Tibial nerve (tissue), 4 donors: ENCODE measurements around the gene SLC44A5. TPM values are rescaled to one million over a fixed set of nuclear protein-coding genes. Genes with fewer than 3 reads are reported as not detected.
"Not testable (repeated sequence)": the region's sequence is repeated elsewhere in the genome, so short reads cannot be mapped to it uniquely, and the experiment has no call there.

ENCODE experiments used
- DNase-seq, 2 donors: peaks; one replicate each; pipeline ENCODE4 v3.0.0-alpha.2; 2019; ENCODE audit warnings: low spot score in 2 of 2
- H3K27ac ChIP-seq, 4 donors: fragments of 200-600 bp; sonication (generic) in 3 of 4; one replicate each; pipeline ENCODE4 v1.5.1; 2017 to 2019; ENCODE audit warnings: mild to moderate bottlenecking in 1 of 4
- H3K27me3 ChIP-seq, 2 donors: fragments of 200-600 bp; sonication (generic) in 1 of 2; one replicate each; pipeline versions ENCODE4 v1.5.1 to v1.6.0; 2017 to 2019
- H3K36me3 ChIP-seq, 3 donors: fragments of 200-600 bp; sonication (generic); one replicate each; pipeline ENCODE4 v1.5.1; 2018 to 2019
- H3K4me1 ChIP-seq, 4 donors: fragments of 200-600 bp; sonication (generic) in 3 of 4; one replicate each; pipeline ENCODE4 v1.5.1; 2017 to 2019
- H3K4me3 ChIP-seq, 4 donors: fragments of 200-600 bp; sonication (generic) in 3 of 4; one replicate each; pipeline ENCODE4 v1.5.1; 2017 to 2019; ENCODE audit warnings: mild to moderate bottlenecking in 1 of 4, moderate library complexity in 1 of 4
- H3K9me3 ChIP-seq, 4 donors: fragments of 200-600 bp; sonication (generic) in 3 of 4; one replicate each; pipeline ENCODE4 v1.5.1; 2017 to 2019
- EP300 ChIP-seq, 2 donors: sonication (generic); formaldehyde crosslinking; IDR thresholded peaks; one replicate each; pipeline ENCODE4 v1.6.1; 2017; ENCODE audit warnings: antibody characterized with exemption in 2 of 2, mild to moderate bottlenecking in 1 of 2
- POLR2A ChIP-seq, 2 donors: fragments of 450-650 bp; IDR thresholded peaks; one replicate each; pipeline ENCODE4 v1.6.1; 2017; ENCODE audit warnings: antibody characterized with exemption in 2 of 2, mild to moderate bottlenecking in 2 of 2, moderate library complexity in 2 of 2
- WGBS, 2 donors: methylation state at CpG; one replicate each; pipeline ENCODE4 v1.1.5; 2018; 5-methylcytosine and 5-hydroxymethylcytosine counted together
- total RNA-seq, 4 donors: library from RNA; depleted of rRNA; stranded (reverse); fragments of >200 nt; gene quantifications; one replicate each; pipeline ENCODE4 v1.1.0, GENCODE V29; 2016
- TF ChIP-seq, protein P1 (sequence below), 5 experiments: fragments of 200-600 bp in 3 of 5; fragments of 450-650 bp in 2 of 5; sonication (generic) in 3 of 5; IDR thresholded peaks; one replicate each; pipeline ENCODE4 v1.5.1; 2016 to 2019; ENCODE audit warnings: antibody characterized with exemption in 5 of 5, mild to moderate bottlenecking in 3 of 5, moderate library complexity in 2 of 5

Gene SLC44A5
- total RNA-seq, 4 donors from 2014 or later: 0.21 TPM; not detected in 3

DNA sequence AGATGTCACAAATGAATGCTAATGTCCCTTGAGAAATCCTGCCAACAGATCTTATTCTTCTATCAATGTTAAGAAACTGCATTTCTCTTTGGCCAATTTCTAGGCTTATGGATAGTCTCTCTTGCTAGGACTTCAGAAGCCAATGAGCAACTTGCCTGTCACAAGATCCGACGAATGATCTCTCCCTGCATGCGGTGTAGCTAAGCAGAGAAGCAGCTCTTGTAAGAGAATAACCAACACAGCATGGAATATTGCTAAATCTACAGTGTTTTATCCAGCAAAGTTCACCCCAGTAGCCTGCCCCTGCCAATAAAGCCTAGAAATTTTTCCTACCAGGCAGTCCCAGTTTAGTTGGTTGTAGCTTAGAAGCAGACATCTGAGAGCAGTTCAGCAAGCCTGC, 2.1 kb upstream of the SLC44A5 start:
- H3K9me3 ChIP-seq: no peaks in the 10 kb centered on the region
- H3K27ac ChIP-seq: no peak overlapping the region
- no peaks in the 10 kb centered on the region for H3K36me3 ChIP-seq
- H3K4me1 ChIP-seq: peaks cover 0 to 28% (median 14%) of the 10 kb centered on the region in 4 donors
- H3K4me3 ChIP-seq: no peak overlapping the region
- no peak for DNase-seq
- TF ChIP-seq EP300 (IDR thresholded peaks at IDR 0.05): no peak
- TF ChIP-seq, protein P1, sequence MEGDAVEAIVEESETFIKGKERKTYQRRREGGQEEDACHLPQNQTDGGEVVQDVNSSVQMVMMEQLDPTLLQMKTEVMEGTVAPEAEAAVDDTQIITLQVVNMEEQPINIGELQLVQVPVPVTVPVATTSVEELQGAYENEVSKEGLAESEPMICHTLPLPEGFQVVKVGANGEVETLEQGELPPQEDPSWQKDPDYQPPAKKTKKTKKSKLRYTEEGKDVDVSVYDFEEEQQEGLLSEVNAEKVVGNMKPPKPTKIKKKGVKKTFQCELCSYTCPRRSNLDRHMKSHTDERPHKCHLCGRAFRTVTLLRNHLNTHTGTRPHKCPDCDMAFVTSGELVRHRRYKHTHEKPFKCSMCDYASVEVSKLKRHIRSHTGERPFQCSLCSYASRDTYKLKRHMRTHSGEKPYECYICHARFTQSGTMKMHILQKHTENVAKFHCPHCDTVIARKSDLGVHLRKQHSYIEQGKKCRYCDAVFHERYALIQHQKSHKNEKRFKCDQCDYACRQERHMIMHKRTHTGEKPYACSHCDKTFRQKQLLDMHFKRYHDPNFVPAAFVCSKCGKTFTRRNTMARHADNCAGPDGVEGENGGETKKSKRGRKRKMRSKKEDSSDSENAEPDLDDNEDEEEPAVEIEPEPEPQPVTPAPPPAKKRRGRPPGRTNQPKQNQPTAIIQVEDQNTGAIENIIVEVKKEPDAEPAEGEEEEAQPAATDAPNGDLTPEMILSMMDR (IDR thresholded peaks at IDR 0.05): no peak
- TF ChIP-seq POLR2A (IDR thresholded peaks at IDR 0.05): no peak
- H3K27me3 ChIP-seq: peaks cover 0 to 60% of the 10 kb centered on the region in 2 donors
- WGBS, 2 donors: 87 to 90% methylated on average over 3 of the region's 3 CpGs

DNA sequence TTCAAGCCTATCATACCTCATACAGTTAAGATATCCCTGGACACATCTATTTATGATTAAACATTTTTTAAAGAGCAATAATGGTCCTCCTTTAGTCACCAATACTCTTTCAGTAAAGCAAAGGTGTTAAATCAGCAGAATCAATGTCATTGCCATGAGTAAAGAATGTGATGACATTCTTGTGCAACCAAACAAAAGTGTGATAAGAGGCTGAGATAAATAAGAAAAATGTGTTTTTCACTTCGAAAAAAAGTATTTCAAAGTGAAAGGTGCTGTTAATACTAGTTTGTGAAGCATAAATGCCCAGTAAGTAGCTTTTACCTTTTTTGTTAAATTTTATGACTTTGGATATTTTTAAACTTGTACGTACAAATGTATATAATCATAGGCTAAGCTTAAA, 8.4 kb downstream of the SLC44A5 start:
- Histone ChIP-seq H3K4me1 (no peaks in the 10 kb centered on the region), H3K9me3 (peaks cover 0 to 5% (median 0%) of the 10 kb centered on the region in 4 donors), H3K4me3 (no peak overlapping the region), H3K27ac (no peak overlapping the region), H3K27me3 (no peaks in the 10 kb centered on the region), H3K36me3 (no peaks in the 10 kb centered on the region)
- TF ChIP-seq POLR2A (IDR thresholded peaks at IDR 0.05) (no peak), EP300 (IDR thresholded peaks at IDR 0.05) (no peak)
- TF ChIP-seq, protein P1 (IDR thresholded peaks at IDR 0.05): no peak
- no peak for DNase-seq
- 43 to 48% methylated on average over 2 of the region's 2 CpGs for WGBS, 2 donors

DNA sequence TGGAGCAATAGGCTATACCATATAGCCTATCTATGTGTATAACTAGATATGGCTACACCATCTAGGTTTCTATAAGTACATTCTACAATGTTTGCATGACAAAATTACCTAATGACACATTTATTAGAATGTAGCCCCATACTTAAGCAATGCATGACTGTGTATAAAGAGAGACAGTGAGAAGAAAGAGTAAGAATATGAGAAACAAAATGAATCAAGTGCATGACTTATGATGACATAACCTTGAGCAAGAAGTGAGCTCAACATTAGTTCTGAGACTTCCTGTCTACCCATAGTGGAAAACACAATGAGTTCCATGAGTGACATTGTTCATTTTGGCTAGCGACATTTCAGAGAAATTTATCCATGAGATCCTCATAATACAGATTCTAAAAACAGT, 10.1 kb downstream of the SLC44A5 start:
- no peak for DNase-seq
- WGBS, 2 donors: 56 to 77% methylated on average over 1 of the region's 1 CpG

DNA sequence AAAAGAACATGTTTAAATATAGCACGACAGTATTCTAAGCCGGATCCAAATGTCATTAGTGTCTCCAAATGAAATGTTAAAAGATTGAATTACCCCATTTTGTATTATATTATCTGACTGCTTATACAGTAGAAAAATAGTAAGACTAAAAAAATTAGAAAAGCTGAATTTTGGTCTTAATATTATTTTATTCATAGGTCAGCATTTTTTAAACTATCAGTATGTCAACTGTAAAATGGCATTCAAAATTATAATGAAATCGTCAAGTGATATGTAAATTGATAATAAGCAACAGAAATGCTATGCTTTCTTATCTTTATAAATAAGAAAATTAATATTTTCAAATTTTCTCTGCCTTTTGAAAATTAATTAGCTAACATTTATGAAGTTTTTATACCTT, 16.6 kb downstream of the SLC44A5 start:
- Histone ChIP-seq H3K9me3 (no peaks in the 10 kb centered on the region), H3K27ac (no peak overlapping the region), H3K27me3 (no peaks in the 10 kb centered on the region), H3K4me1 (no peaks in the 10 kb centered on the region), H3K36me3 (no peaks in the 10 kb centered on the region), H3K4me3 (no peak overlapping the region)
- 83 to 90% methylated on average over 3 of the region's 3 CpGs for WGBS, 2 donors
- TF ChIP-seq, protein P1 (IDR thresholded peaks at IDR 0.05): no peak
- no peak for TF ChIP-seq EP300 (IDR thresholded peaks at IDR 0.05)
- no peak for TF ChIP-seq POLR2A (IDR thresholded peaks at IDR 0.05)
- DNase-seq: no peak

More for the DNA sequence above, 10.1 kb downstream of the SLC44A5 start:
- no peak for TF ChIP-seq POLR2A (IDR thresholded peaks at IDR 0.05)
- no peak for TF ChIP-seq EP300 (IDR thresholded peaks at IDR 0.05)
- TF ChIP-seq, protein P1 (IDR thresholded peaks at IDR 0.05): no peak
- Histone ChIP-seq H3K27me3 (no peaks in the 10 kb centered on the region), H3K27ac (no peak overlapping the region), H3K4me1 (no peaks in the 10 kb centered on the region), H3K9me3 (peaks cover 0 to 5% (median 0%) of the 10 kb centered on the region in 4 donors), H3K36me3 (no peaks in the 10 kb centered on the region), H3K4me3 (no peak overlapping the region)

DNA sequence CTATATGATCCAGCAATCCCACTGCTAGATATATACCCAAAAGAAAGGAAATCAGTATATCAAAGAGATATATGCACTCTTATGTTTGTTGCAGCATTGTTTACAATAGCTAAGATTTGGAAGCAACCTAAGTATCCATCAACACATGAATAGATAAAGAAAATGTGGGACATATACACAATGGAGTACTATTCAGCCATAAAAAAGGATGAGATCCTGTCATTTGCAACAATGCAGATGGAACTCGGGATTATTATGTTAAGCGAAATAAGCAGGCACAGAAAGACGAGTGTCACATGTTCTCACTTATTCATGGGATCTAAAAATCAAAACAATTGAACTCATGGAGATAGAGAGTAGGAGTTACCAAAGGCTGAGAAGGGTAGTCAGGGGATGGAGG, 17.5 kb downstream of the SLC44A5 start:
- H3K27me3 ChIP-seq, H3K27ac ChIP-seq, H3K9me3 ChIP-seq, H3K36me3 ChIP-seq, H3K4me3 ChIP-seq, DNase-seq, H3K4me1 ChIP-seq: not testable (repeated sequence)
- WGBS, 2 donors: 67 to 79% methylated on average over 3 of the region's 3 CpGs

DNA sequence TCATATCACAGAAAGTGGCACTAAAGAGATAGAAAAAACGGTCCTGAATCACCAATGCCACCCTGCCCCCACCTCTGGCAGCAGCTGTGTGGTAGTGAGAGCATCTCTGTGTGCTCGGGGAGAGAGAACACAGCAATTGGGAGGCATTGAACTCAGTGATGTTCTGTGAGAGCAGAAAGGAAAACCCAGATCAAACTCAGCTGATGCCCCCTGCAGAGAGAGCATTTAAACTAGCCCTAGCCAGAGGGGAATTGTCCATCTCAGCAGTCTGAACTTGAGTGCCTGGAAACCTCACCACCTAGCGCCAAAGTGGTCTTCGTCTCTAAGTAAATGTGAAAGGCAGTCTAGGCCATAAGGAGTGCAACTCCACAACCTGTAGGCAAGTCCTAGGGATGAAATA, 21.3 kb downstream of the SLC44A5 start:
- H3K36me3 ChIP-seq: no peaks in the 10 kb centered on the region
- H3K4me3 ChIP-seq: no peak overlapping the region
- WGBS, 2 donors: 62 to 69% methylated on average over 4 of the region's 4 CpGs
- DNase-seq: no peak
- TF ChIP-seq POLR2A (IDR thresholded peaks at IDR 0.05): no peak
- no peak for TF ChIP-seq EP300 (IDR thresholded peaks at IDR 0.05)
- TF ChIP-seq, protein P1 (IDR thresholded peaks at IDR 0.05): no peak
- no peak overlapping the region for H3K27ac ChIP-seq
- H3K9me3 ChIP-seq: no peaks in the 10 kb centered on the region
- no peaks in the 10 kb centered on the region for H3K4me1 ChIP-seq
- no peaks in the 10 kb centered on the region for H3K27me3 ChIP-seq
